ENCODE results near the gene LAMA2.

- TF ChIP-seq CTCF (IDR thresholded peaks at IDR 0.05) = no peak
- TF ChIP-seq POLR2A (IDR thresholded peaks at IDR 0.05) = no peak
- no peak for TF ChIP-seq POLR2AphosphoS5 (IDR thresholded peaks at IDR 0.05)
- no peak for TF ChIP-seq EP300 (IDR thresholded peaks at IDR 0.05)
Measured at GRCh38 chr6:129208415-129209034, 325.6 kb downstream of the LAMA2 start.

Data from suprapubic skin (tissue), 4 donors.